Muscle of leg (tissue), 11 donors: ENCODE results near the gene MLPH. TPM values are rescaled to one million over a fixed set of nuclear protein-coding genes. Genes with fewer than 3 reads are reported as not detected.
"Not testable (repeated sequence)": the region's sequence is repeated elsewhere in the genome, so short reads cannot be mapped to it uniquely, and the experiment has no call there.

ENCODE experiments used
- DNase-seq: peaks from one replicate; pipeline ENCODE4 v3.0.0; 2013
- H3K27ac ChIP-seq: one replicate; pipeline ENCODE4 v1.5.1; 2013; ENCODE audit warnings: mild to moderate bottlenecking, low read length, control low read depth
- H3K27me3 ChIP-seq: one replicate; pipeline ENCODE4 v1.6.1; 2013; ENCODE audit warnings: low read length; ENCODE audit not compliant: control insufficient read depth, insufficient read depth
- H3K36me3 ChIP-seq: one replicate; pipeline ENCODE4 v1.6.1; 2013; ENCODE audit warnings: low read length; ENCODE audit not compliant: control insufficient read depth, insufficient read depth
- H3K4me1 ChIP-seq: one replicate; pipeline ENCODE4 v1.6.1; 2013; ENCODE audit warnings: low read length; ENCODE audit not compliant: control insufficient read depth, insufficient read depth
- H3K4me3 ChIP-seq: one replicate; pipeline ENCODE4 v1.5.1; 2013; ENCODE audit warnings: low read length, control low read depth
- H3K9me3 ChIP-seq: replicated peaks from 2 replicates; pipeline ENCODE4 v1.6.1; 2013; ENCODE audit warnings: low read depth, low read length; ENCODE audit not compliant: control insufficient read depth
- WGBS: methylation state at CpG from one replicate; pipeline ENCODE4 v1.1.5; 2013; ENCODE audit warnings: missing lambda C conversion rate; ENCODE audit not compliant: insufficient coverage; 5-methylcytosine and 5-hydroxymethylcytosine counted together
- polyA plus RNA-seq, 8 donors: library from polyadenylated mRNA; unstranded; fragments of 120-200 nt; gene quantifications; one replicate each; pipeline versions ENCODE4 v1.2.1 to v1.2.3, GENCODE V29; 2013; ENCODE audit warnings: inconsistent platforms in 1 of 8, low replicate concordance in 1 of 8; ENCODE audit not compliant: insufficient read length in 8 of 8, insufficient read depth in 1 of 8
- total RNA-seq: library from RNA; stranded (reverse); fragments of 120-200 nt; gene quantifications from one replicate; pipeline ENCODE4 v1.2.4, GENCODE V29; 2013

MLPH gene
- total and polyA plus RNA-seq, 9 donors = 0.22 to 4.5 (median 0.96) TPM

DNA sequence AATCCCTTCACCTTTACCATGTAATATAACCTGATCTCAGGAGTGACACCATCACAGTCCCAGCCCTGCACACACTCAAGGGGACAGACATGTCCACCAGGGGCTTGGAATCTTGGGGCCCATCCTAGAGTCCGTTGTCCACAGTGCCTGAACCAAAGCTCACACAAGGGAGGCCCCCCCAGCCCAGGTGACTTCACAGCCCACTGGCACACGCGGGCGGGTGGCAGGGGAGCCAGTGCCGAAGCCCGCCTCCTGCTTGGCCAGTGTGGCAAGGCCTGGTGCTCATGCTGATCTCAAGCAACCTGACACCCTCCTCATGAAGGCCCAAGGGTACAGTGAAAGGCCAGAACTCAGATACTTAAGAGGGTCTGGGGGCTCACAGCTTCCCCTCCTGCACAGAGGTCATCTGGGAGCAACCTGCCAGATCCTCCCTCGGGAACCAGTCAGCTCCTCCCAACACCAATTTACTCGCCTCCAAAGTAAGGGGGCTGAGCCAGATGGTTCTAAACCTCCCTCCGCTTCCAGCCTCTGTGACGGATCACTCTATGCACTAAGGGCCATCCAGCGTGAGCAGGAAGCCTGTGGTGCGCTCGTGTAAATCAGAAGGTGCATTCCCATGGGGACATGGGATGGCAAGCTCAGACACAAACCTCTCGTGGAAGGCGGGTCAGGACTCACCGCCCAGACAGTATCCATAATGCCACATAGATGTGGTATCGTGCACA is 106.7 kb downstream of the MLPH start:
- peaks cover 2% of the 10 kb centered on the region for H3K27me3 ChIP-seq
- no peak overlapping the region for H3K27ac ChIP-seq
- 79% methylated on average over 10 of the region's 17 CpGs for WGBS
- peaks cover 20% of the 10 kb centered on the region for H3K4me1 ChIP-seq
- DNase-seq = no peak
- H3K36me3 ChIP-seq = no peaks in the 10 kb centered on the region
- no peaks in the 10 kb centered on the region for H3K9me3 ChIP-seq
- H3K4me3 ChIP-seq = no peak overlapping the region

DNA sequence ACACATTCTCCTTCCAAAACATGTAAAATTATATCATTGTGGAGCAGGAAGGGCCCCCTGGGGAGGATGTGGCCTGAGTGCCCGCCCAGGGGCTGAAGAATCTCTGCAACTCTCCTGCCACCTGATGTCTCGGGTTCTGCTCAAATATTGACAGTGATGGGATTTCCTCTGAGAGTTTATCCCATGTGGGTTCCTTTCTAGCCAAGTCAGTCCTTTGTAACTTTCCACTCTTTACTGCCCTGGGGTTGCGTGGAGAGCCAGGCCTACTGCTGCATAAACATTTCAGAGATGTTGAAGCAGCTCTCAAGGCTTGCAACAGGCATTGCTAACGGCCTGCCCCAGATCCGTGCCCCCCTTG is 107.4 kb downstream of the MLPH start:
- Histone ChIP-seq H3K27me3 (peaks cover 2% of the 10 kb centered on the region), H3K4me3 (no peak overlapping the region), H3K36me3 (no peaks in the 10 kb centered on the region), H3K4me1 (peaks cover 20% of the 10 kb centered on the region), H3K27ac (no peak overlapping the region), H3K9me3 (no peaks in the 10 kb centered on the region)
- WGBS = 67% methylated on average over 3 of the region's 5 CpGs
- DNase-seq = no peak

DNA sequence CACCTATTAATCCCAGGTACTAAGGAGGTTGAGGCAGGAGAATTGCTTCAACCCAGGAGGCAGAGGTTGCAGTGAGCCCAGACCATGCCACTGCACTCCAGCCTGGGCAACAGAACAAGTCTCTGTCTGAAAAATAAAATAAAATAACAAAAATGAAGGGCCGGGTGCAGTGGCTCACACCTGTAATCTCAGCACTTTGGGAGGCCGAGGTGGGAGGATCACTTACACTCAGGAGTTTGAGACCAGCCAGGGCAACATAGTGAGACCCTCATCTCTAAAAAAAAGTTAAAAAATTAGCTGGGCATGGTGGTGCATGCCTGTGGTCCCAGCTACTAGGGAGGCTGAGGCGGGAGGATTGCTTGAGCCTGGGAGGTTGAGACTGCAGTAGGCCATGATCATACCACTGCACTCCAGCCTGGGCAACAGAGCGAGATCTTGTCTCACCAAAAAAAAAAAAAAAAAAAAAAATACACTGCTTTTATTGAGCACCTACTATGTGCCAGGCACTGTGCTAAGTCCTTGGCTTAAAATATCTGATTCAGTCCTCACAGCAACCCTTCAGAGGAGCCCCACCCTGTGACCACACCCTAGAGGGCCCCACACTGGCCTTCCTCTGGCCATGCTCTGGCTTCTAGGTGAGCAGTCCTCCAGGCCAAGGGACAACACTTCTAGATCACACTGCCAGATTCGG is 108.9 kb downstream of the MLPH start:
- peaks cover 29% of the 10 kb centered on the region for H3K4me1 ChIP-seq
- DNase-seq, H3K27ac ChIP-seq, H3K36me3 ChIP-seq, H3K9me3 ChIP-seq, H3K4me3 ChIP-seq, H3K27me3 ChIP-seq: not testable (repeated sequence)
- no CpG with 5 or more reads among the region's 5 CpGs for WGBS

DNA sequence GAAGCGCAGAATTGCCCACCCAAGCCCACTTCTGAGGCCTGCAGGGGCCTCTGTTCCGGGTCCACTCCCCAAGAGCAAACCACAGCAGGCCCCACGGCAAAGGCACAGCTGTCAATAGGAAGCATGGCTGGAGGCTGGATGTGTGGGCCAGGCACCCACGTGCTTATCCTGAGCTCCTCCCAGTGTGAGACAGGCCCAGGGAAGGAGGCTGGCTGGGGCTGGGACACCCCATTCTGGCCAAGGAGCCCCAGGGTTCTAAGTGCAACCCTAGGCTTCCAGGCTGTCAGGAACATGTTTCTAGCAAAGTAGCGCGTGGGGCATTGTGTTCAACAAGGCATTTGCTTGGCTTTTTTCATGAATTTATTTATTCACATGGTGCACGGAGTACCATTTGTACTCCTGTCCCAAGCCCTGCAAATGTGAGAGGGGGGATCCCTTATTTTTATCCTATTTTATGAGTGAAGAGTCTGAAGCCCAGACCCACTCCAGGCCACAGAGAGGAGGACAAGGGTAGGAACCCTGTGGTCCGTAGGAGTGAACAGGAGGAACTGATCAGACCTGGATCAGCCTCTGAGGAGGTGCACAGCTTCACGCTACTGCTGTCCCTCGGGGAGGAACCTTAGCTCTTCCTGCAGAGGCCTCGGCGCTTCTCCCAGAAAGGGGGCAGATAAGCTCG is 109.6 kb downstream of the MLPH start:
- 59% methylated on average over 7 of the region's 13 CpGs for WGBS
- H3K9me3 ChIP-seq = no peaks in the 10 kb centered on the region
- H3K36me3 ChIP-seq = no peaks in the 10 kb centered on the region
- peaks cover 28% of the 10 kb centered on the region for H3K4me1 ChIP-seq
- no peaks in the 10 kb centered on the region for H3K27me3 ChIP-seq
- DNase-seq = no peak
- H3K27ac ChIP-seq = no peak overlapping the region
- no peak overlapping the region for H3K4me3 ChIP-seq

DNA sequence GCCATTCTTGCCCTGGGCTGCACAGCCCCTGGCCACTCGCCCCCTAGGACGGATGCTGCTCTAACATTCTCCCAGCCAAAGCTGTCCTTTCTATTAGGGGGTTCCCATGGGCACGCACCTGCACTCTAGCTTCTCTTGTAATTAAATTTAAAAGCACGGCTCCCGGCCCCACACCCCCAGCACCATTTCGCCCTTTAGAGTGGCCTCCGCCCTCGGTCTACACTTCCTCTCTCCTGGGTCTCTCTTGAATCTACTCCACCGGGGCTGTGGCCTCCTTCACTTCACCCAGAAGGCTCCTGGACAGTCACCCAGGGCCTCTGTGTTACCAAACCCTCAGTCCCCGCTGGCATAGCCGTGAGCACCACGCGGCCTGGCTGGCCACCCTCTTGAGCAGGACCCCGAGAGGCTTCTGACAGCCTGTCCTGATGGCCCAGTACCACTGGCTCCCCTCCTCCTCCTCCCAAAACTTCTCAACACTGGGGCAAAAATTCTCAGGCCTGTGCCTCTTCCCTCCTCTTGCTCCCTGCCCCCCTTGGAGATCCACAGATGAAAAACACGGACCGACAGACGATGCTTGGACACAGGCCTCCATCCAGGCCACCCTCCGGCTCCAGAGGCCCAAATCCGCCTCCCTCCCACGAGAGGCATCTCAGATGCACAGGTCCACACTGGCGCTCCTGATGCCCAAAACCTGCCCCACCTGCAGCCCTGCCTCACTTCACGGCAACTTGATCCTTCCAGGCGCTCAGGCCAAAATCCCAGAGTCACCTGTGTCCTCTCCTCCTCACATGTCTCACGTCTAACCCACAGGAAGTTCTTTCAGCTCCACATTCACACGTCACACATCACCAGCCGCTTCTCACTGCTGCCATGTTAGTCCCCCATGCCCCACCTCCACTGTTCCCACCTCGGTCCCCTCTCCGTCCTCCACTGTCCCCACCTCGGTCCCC is 110.4 kb downstream of the MLPH start:
- Histone ChIP-seq H3K27ac (no peak overlapping the region), H3K4me1 (peaks cover 31% of the 10 kb centered on the region), H3K9me3 (no peaks in the 10 kb centered on the region), H3K36me3 (no peaks in the 10 kb centered on the region), H3K4me3 (no peak overlapping the region), H3K27me3 (no peaks in the 10 kb centered on the region)
- DNase-seq = no peak
- WGBS = 68% methylated on average over 25 of the region's 29 CpGs

DNA sequence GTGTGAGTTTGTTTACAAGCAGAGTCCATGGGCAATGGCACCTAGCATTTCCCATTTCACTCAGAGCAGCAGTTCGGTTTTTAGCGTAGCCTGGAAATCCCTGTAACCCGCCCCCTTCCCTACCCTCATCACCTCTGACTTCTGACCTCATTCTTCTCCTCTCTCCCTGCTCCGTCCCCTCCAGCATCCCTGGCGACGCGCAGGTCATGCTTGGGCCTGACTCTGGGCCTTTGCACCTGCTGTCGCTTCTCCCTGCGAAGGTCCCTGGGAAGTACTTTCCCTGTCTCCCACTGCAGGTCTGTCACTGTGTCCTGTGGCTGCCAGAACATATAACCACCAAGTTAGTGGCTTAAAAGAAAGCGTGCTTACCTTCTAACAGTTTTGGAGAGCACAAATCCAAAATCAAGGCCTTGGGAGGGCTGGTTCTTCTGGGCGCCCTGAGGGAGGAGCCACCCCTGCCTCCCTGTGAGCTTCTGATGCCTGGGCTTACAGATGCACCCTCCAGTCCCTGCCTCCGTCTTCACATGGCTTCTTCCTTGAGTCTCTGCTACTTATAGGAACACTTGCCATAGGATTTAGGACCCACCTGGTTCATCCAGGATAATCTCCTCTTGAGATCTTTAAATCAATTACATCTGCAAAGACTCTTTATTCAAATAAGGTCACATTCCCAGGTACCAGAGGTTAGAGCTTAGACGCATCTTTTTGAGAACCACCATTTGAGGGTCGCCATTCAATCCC is 111.6 kb downstream of the MLPH start:
- no peak overlapping the region for H3K4me3 ChIP-seq
- no peak overlapping the region for H3K27ac ChIP-seq
- no peak for DNase-seq
- no peaks in the 10 kb centered on the region for H3K36me3 ChIP-seq
- peaks cover 34% of the 10 kb centered on the region for H3K4me1 ChIP-seq
- WGBS = 75% methylated on average over 13 of the region's 14 CpGs
- H3K27me3 ChIP-seq = no peaks in the 10 kb centered on the region
- no peaks in the 10 kb centered on the region for H3K9me3 ChIP-seq

DNA sequence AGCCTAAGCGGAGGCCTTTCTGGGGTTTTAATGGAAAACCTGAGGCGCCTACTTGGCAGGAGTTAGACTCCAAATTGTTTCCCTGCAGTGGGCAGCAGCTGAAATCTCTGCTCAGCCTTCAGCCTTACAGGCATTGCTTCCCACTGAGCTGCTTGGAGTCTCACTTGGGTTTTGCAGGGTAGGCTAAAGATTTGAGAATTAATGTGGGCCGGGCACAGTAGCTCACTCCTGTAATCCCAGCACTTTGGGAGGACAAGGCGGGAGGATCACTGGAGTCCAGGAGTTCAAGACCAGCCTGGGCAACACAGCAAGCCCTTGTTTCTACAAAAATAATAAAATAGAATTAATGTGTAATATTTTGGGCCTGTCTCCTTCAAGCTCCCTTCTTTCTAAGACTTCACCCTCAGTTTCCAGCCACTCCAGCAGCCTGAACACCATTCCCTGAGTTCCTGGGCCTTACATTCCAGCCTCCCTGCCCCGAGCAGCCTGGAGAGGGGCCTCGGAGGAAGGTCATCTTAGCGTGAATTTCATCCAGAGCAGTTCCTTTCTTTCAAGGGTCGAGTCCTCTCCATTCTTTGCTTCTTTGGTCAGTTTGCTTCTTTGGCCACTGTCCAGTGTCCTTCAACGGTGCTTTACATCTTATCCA is 112.5 kb downstream of the MLPH start:
- WGBS = 57% methylated on average over 6 of the region's 9 CpGs
- Histone ChIP-seq H3K4me1 (peaks cover 38% of the 10 kb centered on the region), H3K9me3 (no peaks in the 10 kb centered on the region), H3K27ac (peak overlapping the region; percentile 79), H3K36me3 (no peaks in the 10 kb centered on the region), H3K4me3 (no peak overlapping the region), H3K27me3 (no peaks in the 10 kb centered on the region)
- DNase-seq = no peak

DNA sequence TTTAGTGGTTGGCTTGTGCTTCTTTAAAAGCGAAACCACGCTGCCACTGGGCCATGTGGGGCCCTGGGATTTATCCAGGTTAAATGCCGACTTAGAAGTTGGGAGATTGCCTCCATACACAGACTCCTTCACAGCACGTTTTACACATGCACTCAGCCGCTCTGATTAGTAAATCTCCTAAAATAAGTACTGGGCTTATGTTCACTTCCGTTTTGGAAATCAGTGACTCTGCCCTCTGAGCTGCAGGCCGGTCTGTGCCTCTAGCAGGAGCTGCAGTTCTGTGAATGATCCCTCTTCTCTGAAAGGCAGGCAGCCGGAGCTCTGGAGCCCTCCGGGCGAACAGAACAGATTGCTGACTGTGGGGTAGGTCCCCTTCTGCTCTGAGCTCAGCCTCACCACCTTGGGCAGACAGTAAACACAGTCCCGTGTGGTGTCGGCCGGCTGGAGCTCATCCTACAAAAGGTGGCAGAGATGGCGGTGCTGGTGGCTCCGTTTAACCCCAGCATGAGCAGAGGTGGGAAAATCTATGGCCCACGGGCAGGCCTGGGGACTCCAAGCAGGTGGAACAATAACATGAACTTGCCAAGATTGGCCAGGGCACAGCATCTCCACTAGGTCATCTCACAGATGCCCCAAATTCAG is 113.3 kb downstream of the MLPH start:
- 41% methylated on average over 13 of the region's 16 CpGs for WGBS
- no peaks in the 10 kb centered on the region for H3K36me3 ChIP-seq
- H3K4me3 ChIP-seq = no peak overlapping the region
- no peaks in the 10 kb centered on the region for H3K27me3 ChIP-seq
- no peaks in the 10 kb centered on the region for H3K9me3 ChIP-seq
- H3K27ac ChIP-seq = peak overlapping the region; percentile 79
- DNase-seq = peak; percentile 92
- peaks cover 31% of the 10 kb centered on the region for H3K4me1 ChIP-seq
